K562 (cell line): ENCODE measurements around the gene CADPS2. TPM values are rescaled to one million over a fixed set of nuclear protein-coding genes. Genes with fewer than 3 reads are reported as not detected.

ENCODE experiments used
- ATAC-seq: fragments of 200-7000 bp; cut with Tn5 transposase; 3 replicates; pipeline ENCODE4 v1.9.1; 2020; ENCODE audit warnings: moderate library complexity
- BruUV-seq: library from RNA; stranded (reverse); fragments of 400-500 nt; replicated peaks from 2 replicates; lab custom pipeline; 2021; lab: Mats Ljungman, UMichigan
- CTCF ChIA-PET: fragments of 300-600 bp; formaldehyde crosslinking; extraction: SDS; loops from one replicate; lab custom pipeline; 2021; ENCODE audit warnings: low intra/inter-chr PET ratio; lab: Yijun Ruan, JAX
- POLR2A ChIA-PET: fragments of 300-600, 350-650 bp; sonication (Branson Sonifier 250); formaldehyde crosslinking; extraction: SDS; loops from one replicate; lab custom pipeline; 2021; ENCODE audit warnings: antibody characterized with exemption, inconsistent platforms; lab: Yijun Ruan, JAX
- DNase-seq, 4 experiments: peaks; one replicate each; pipeline versions ENCODE4 v3.0.0 to v3.0.0-alpha.2; 2011 to 2018; ENCODE audit warnings: low spot score in 3 of 4, mixed read lengths in 3 of 4; ENCODE audit errors: extremely low read depth in 1 of 4
- FAIRE-seq: peaks from 2 replicates; lab custom pipeline; 2011; peaks lifted over from hg19 to GRCh38; lab: Jason Lieb, UNC
- H2AFZ ChIP-seq: 2 replicates; pipeline ENCODE4 v1.6.0; 2011; ENCODE audit warnings: low read depth, low read length, control low read depth, inconsistent platforms
- H3K27ac ChIP-seq: fragments of 200-600 bp; 3 replicates; pipeline ENCODE4 v1.8.0; 2011; ENCODE audit warnings: low read depth, mild to moderate bottlenecking, control low read depth, inconsistent platforms, low read length, moderate library complexity, mixed read lengths; ENCODE audit errors: extremely low read depth
- H3K27me3 ChIP-seq, 2 experiments: fragments of 300-600 bp in 1 of 2; 2 replicates in 1 of 2; 3 replicates in 1 of 2; pipeline versions ENCODE4 v1.6.0 to v1.8.0; 2011; ENCODE audit warnings: inconsistent platforms in 2 of 2, low read length in 2 of 2, mild to moderate bottlenecking in 1 of 2, mixed read lengths in 1 of 2, moderate library complexity in 1 of 2; ENCODE audit not compliant: control insufficient read depth in 2 of 2, insufficient read depth in 2 of 2
- H3K36me3 ChIP-seq: fragments of 300-600 bp; 3 replicates; pipeline ENCODE4 v1.8.0; 2011; ENCODE audit warnings: mild to moderate bottlenecking, low read length, inconsistent platforms; ENCODE audit not compliant: control insufficient read depth, insufficient read depth
- H3K4me1 ChIP-seq, 2 experiments: fragments of 200-600 bp in 1 of 2; replicated peaks in 1 of 2; 2 replicates in 1 of 2; 3 replicates in 1 of 2; pipeline versions ENCODE4 v1.5.1 to v1.8.0; 2011; ENCODE audit warnings: inconsistent platforms in 2 of 2, low read length in 2 of 2, mild to moderate bottlenecking in 1 of 2, mixed read lengths in 1 of 2, moderate library complexity in 1 of 2; ENCODE audit not compliant: control insufficient read depth in 2 of 2, insufficient read depth in 2 of 2
- H3K4me2 ChIP-seq: 2 replicates; pipeline ENCODE4 v1.6.1; 2011; ENCODE audit warnings: low read length, control low read depth, inconsistent platforms, mixed read lengths; ENCODE audit not compliant: insufficient read depth
- H3K4me3 ChIP-seq: fragments of 200-600 bp; sonication (generic), shearing (Covaris generic); 2 replicates; pipeline ENCODE4 v1.5.1; 2016; ENCODE audit warnings: control low read depth, inconsistent platforms
- H3K79me2 ChIP-seq: fragments of 200-600 bp; 3 replicates; pipeline ENCODE4 v1.8.0; 2011; ENCODE audit warnings: low read length, inconsistent platforms; ENCODE audit not compliant: control insufficient read depth, insufficient read depth
- H3K9ac ChIP-seq, 2 experiments: 2 replicates each; pipeline versions ENCODE4 v1.6.0 to v1.6.1; 2011; ENCODE audit warnings: low read depth in 2 of 2, low read length in 2 of 2, control low read depth in 1 of 2, inconsistent platforms in 1 of 2, mild to moderate bottlenecking in 1 of 2, mixed read lengths in 1 of 2; ENCODE audit not compliant: insufficient read depth in 1 of 2
- H3K9me1 ChIP-seq: one replicate; pipeline ENCODE4 v1.6.0; 2011; ENCODE audit warnings: inconsistent platforms, mild to moderate bottlenecking, low read length, moderate library complexity; ENCODE audit not compliant: control insufficient read depth, insufficient read depth
- H3K9me3 ChIP-seq: replicated peaks from 2 replicates; pipeline ENCODE4 v1.5.1; 2011; ENCODE audit warnings: low read depth, low read length, inconsistent platforms; ENCODE audit not compliant: control insufficient read depth, insufficient read depth
- H4K20me1 ChIP-seq: replicated peaks from 2 replicates; pipeline ENCODE4 v1.6.1; 2011; ENCODE audit warnings: low read length, inconsistent platforms, mixed read lengths; ENCODE audit not compliant: control insufficient read depth, insufficient read depth
- CBX8 ChIP-seq: fragments of 200-600 bp; sonication (generic); IDR thresholded peaks from 2 replicates; pipeline ENCODE4 v1.6.1; 2012; ENCODE audit warnings: borderline replicate concordance, mixed run types, low read depth, mild to moderate bottlenecking, moderate library complexity, mixed read lengths, low read length, control low read depth, inconsistent platforms; ENCODE audit not compliant: poor library complexity, severe bottlenecking; ENCODE audit errors: extremely low read depth
- JUNB ChIP-seq: fragments of 450-650 bp; formaldehyde crosslinking; conservative IDR thresholded peaks from 2 replicates; pipeline ENCODE4 v1.4.0; 2020; ENCODE audit warnings: mild to moderate bottlenecking
- PML ChIP-seq: IDR thresholded peaks from 2 replicates; pipeline ENCODE4 v1.6.1; 2012; ENCODE audit warnings: low read length, inconsistent platforms
- POLR2B ChIP-seq: fragments of 450-650 bp; IDR thresholded peaks from 2 replicates; pipeline ENCODE4 v1.6.1; 2018; ENCODE audit warnings: low read depth; ENCODE audit not compliant: partially characterized antibody
- SMAD3 ChIP-seq: fragments of 450-650 bp; formaldehyde crosslinking; conservative IDR thresholded peaks from 2 replicates; pipeline ENCODE4 v1.4.0; 2020; ENCODE audit warnings: mild to moderate bottlenecking
- TRIM28 ChIP-seq: fragments of 450-650 bp; IDR thresholded peaks from 2 replicates; pipeline ENCODE4 v1.6.1; 2017
- ZBED1 ChIP-seq: IDR thresholded peaks from 2 replicates; pipeline ENCODE4 v1.6.1; 2014
- ZNF121 ChIP-seq: sonication (generic); formaldehyde crosslinking; conservative IDR thresholded peaks from 2 replicates; pipeline ENCODE4 v1.8.0; 2022; ENCODE audit warnings: missing genetic modification reagents
- ZNF232 ChIP-seq: sonication (generic); formaldehyde crosslinking; IDR thresholded peaks from 2 replicates; pipeline ENCODE4 v1.8.0; 2022; ENCODE audit warnings: mild to moderate bottlenecking, missing genetic modification reagents
- ZNF584 ChIP-seq: fragments of 200-800 bp; sonication (Bioruptor generic); IDR thresholded peaks from 2 replicates; pipeline ENCODE4 v1.6.1; 2016; ENCODE audit warnings: low read depth, mild to moderate bottlenecking, missing genetic modification characterization, missing compliant biosample characterization
- WGBS: fragments of 100-300 bp; shearing (Covaris generic); methylation state at CpG from one replicate; pipeline ENCODE4 v1.1.6; 2016; ENCODE audit warnings: low coverage, mixed read lengths; ENCODE audit not compliant: insufficient coverage; ENCODE audit errors: missing lambda C conversion rate; 5-methylcytosine and 5-hydroxymethylcytosine counted together
- in situ Hi-C: fragments of 300-500 bp; cut with MboI; formaldehyde crosslinking; loops from 4 replicates; pipeline ENCODE4 v1.15.0; 2018; ENCODE audit warnings: inconsistent platforms, mixed read lengths
- intact Hi-C: fragments of 100-400 bp; cut with micrococcal nuclease; formaldehyde crosslinking; loops from 2 replicates; pipeline ENCODE4 v1.14.2; 2022
- polyA plus RNA-seq, 8 experiments: library from polyadenylated mRNA; depleted of rRNA in 4 of 8; stranded (reverse) in 5 of 8; unstranded in 3 of 8; fragments of >200 nt; fragmentation: Nextera tagmentation in 2 of 8; fragmentation: Illumina TruSeq in 1 of 8; extraction: Ambion mirVana in 2 of 8; extraction: Trizol in 1 of 8; gene quantifications; 2 replicates each; pipeline versions ENCODE4 v1.2.1 to v1.2.3, GENCODE V29; 2011 to 2014; ENCODE audit warnings: inconsistent platforms in 1 of 8, missing spikeins in 1 of 8
- total RNA-seq, 7 experiments: library from RNA; depleted of rRNA in 6 of 7; stranded (reverse); fragments of >200 nt in 6 of 7; fragmentation: Illumina TruSeq in 2 of 7; extraction: Trizol in 2 of 7; gene quantifications; 2 replicates each; pipeline versions ENCODE4 v1.2.1 to v1.2.3, GENCODE V29; 2011 to 2021; ENCODE audit warnings: low replicate concordance in 1 of 7
- TF ChIP-seq, protein P1 (sequence below): IDR thresholded peaks from 2 replicates; pipeline ENCODE4 v1.6.1; 2014; ENCODE audit warnings: antibody characterized with exemption
- TF ChIP-seq, protein P2 (sequence below): fragments of 250-450 bp; sonication (Bioruptor Pico); IDR thresholded peaks from 2 replicates; pipeline ENCODE4 v1.5.0; 2021; ENCODE audit warnings: mild to moderate bottlenecking, moderate library complexity
- TF ChIP-seq, protein P3 (sequence below), 2 experiments: fragments of 450-650 bp in 1 of 2; sonication (generic) in 1 of 2; formaldehyde crosslinking in 1 of 2; IDR thresholded peaks in 1 of 2; conservative IDR thresholded peaks in 1 of 2; 2 replicates each; pipeline versions ENCODE4 v1.6.1 to v1.8.1; 2016 to 2023; ENCODE audit warnings: mild to moderate bottlenecking in 2 of 2, moderate library complexity in 2 of 2, inconsistent platforms in 1 of 2, missing genetic modification reagents in 1 of 2
- TF ChIP-seq, protein P4 (sequence below): fragments of 200-800 bp; sonication (Bioruptor generic); IDR thresholded peaks from 2 replicates; pipeline ENCODE4 v1.6.1; 2017; ENCODE audit warnings: missing genetic modification characterization, missing compliant biosample characterization

The CADPS2 gene
- total and polyA plus RNA-seq, 9 of the 15 experiments (the other 6 are each of a cell fraction or from before 2014, with no cell fraction given): 0.03 to 0.14 (median 0.04) TPM; not detected in 1

DNA sequence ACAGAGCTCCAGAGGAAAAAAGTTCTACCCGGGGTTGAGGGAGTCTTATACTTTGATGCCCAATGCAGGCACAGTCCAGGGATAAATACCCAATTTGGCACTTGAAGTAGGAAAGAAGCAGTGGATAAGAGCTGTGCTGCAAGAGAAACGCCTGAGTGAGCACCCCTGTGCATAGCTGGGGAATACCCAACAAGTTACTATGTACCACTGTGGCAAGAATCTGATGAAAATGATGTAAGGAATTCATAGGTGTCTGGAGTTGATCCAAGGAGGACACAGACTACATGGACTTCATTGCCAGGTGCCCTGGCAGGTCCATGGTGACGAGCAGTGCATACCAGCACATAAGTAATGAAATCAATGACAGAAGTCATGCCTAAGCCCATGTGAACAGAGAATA lies 398.0 kb downstream of the CADPS2 start:
- TF ChIP-seq ZNF232 (CRISPR knock-in tag) (no peak), JUNB (CRISPR knock-in tag) (no peak), SMAD3 (CRISPR knock-in tag) (no peak), TRIM28 (no peak), PML (no peak), ZNF584 (no peak), ZBED1 (no peak), ZNF121 (no peak), POLR2B (no peak), CBX8 (no peak)
- TF ChIP-seq, protein P1, sequence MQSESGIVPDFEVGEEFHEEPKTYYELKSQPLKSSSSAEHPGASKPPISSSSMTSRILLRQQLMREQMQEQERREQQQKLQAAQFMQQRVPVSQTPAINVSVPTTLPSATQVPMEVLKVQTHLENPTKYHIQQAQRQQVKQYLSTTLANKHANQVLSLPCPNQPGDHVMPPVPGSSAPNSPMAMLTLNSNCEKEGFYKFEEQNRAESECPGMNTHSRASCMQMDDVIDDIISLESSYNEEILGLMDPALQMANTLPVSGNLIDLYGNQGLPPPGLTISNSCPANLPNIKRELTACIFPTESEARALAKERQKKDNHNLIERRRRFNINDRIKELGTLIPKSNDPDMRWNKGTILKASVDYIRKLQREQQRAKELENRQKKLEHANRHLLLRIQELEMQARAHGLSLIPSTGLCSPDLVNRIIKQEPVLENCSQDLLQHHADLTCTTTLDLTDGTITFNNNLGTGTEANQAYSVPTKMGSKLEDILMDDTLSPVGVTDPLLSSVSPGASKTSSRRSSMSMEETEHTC: no peak
- TF ChIP-seq, protein P2, sequence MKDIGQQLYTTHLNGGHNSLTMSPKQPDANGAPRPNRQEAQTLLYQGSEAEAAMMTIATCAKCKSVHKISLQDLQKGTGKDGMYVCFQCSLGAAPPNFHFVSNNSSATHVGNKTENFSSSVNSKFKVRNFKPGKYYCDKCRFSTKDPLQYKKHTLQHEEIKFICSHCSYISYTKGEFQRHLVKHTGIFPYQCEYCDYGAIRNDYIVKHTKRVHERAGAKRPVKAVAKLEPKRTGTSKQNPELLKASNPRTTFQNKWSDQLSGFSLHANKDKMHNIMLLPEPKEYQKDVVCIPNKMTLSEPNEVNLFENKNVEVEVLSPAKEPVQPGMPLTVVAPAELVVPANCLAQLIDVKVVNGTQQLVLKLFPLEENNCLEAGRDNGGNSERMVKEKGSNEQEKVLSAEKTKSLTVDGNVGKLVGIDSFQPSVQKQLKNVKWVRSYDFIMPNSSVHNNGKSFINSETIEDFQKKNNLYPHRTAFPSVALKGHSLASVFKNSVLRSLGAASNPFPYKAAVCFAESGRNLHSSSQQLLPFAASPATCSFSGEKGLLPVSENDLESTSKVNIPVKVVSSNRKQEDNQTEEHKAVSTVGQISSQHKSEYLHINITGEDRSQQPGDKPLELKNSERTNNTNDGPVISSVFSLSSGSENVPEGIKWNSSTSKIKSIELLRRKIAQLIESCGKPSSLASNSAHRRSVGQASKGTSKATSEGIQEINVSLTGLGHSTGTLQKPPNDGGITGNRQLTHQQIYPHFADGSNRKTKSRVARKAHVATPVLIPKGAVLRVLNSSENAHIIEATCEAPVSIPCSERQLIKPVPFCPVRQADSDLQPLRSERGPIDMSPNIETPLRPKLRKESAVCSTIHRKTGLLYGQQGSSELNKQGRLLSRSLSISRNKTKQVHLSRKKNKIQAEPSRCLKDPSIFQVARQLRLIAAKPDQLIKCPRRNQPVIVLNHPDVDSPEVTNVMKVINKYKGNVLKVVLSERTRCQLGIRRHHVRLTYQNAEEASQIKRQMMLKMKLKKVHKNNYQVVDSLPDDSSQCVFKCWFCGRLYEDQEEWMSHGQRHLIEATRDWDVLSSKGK (CRISPR knock-in tag): no peak
- TF ChIP-seq, protein P3, sequence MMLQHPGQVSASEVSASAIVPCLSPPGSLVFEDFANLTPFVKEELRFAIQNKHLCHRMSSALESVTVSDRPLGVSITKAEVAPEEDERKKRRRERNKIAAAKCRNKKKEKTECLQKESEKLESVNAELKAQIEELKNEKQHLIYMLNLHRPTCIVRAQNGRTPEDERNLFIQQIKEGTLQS (IDR thresholded peaks at IDR 0.05): no peak
- TF ChIP-seq, protein P3 (CRISPR knock-in tag; conservative IDR thresholded peaks at IDR 0.05): no peak
- TF ChIP-seq, protein P4, sequence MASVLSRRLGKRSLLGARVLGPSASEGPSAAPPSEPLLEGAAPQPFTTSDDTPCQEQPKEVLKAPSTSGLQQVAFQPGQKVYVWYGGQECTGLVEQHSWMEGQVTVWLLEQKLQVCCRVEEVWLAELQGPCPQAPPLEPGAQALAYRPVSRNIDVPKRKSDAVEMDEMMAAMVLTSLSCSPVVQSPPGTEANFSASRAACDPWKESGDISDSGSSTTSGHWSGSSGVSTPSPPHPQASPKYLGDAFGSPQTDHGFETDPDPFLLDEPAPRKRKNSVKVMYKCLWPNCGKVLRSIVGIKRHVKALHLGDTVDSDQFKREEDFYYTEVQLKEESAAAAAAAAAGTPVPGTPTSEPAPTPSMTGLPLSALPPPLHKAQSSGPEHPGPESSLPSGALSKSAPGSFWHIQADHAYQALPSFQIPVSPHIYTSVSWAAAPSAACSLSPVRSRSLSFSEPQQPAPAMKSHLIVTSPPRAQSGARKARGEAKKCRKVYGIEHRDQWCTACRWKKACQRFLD: no peak
- Histone ChIP-seq H2AFZ (no peak overlapping the region), H3K9ac (no peak overlapping the region), H4K20me1 (no peaks in the 10 kb centered on the region), H3K27me3 (no peaks in the 10 kb centered on the region), H3K36me3 (no peaks in the 10 kb centered on the region), H3K27ac (no peak overlapping the region), H3K4me2 (no peak overlapping the region), H3K4me3 (no peak overlapping the region), H3K79me2 (no peaks in the 10 kb centered on the region), H3K9me3 (0 out of 2 replicates have a peak, but pooled peaks cover 3% of the 10 kb centered on the region), H3K4me1 (no peaks in the 10 kb centered on the region), H3K9me1 (no peaks in the 10 kb centered on the region)
- DNase-seq: no peak
- intact Hi-C loops: no loop called here
- BruUV-seq: no TSS peak
- ChIA-PET POLR2A (no interaction called here), CTCF (no interaction called here)
- FAIRE-seq: no peak
- in situ Hi-C loops: no loop called here
- no peak for ATAC-seq
- WGBS: 0% methylated on average over 3 of the region's 3 CpGs
